ENCODE results near the gene ANO4.

The ANO4 gene

DNA sequence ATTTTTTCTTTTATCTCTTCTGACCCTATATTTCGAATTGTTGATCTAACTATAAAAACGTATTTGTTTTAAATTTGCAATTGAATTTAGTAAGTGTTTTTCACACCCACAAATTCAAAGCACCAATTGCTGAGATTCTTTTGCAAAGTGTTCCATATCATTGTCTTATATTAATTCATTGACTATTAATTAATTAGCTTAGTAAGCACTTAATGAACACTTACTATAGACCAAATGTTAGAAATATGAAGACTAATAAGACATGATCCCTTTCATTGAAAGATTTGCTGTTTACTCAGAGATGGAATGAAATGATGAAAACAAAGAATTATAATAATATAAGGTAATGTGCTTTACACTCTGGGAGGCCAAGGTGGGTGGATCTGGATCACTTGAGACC is 14.2 kb downstream of the ANO4 start:
- DNase-seq (ENCODE audit: low read depth) = no peak

DNA sequence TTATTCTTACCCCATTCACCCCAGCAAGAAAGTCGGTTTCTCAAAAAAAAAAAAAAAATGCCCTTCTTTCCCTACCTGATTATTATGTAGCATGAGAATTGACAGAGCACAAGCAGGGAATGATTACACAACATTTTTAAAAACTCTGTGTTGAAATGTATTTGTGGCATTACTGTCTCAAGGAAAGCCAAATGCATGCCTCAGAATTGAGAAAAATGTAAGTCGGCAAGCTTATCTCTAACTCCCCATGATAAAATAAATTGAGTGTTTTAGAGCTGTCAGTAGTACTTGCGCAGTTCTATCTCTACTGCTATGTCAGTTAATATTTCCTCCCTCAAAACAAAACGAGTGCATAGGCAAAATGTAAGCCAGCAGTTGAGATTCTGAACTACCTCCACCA is 25.7 kb downstream of the ANO4 start:
- DNase-seq (ENCODE audit: low read depth) = no peak

DNA sequence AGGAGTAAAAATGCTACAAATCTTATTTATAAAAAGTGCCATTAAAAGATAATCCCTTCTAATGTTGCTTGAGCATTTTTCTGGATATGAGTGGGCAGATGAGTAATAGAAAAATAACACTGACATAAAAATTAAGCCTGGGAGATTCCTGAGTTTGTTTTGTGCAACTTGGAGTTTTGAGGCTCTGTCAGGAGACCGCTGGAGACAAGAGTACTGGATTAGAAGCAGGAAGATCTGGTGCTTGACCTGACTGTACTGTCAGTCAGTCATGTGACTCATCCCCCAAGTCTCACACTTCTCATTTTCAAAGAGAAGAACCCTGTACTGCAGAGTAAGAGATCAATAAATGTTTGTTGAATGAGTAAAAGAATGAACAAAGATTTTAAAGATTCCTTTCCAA is 29.4 kb downstream of the ANO4 start:
- DNase-seq (ENCODE audit: low read depth) = no peak

DNA sequence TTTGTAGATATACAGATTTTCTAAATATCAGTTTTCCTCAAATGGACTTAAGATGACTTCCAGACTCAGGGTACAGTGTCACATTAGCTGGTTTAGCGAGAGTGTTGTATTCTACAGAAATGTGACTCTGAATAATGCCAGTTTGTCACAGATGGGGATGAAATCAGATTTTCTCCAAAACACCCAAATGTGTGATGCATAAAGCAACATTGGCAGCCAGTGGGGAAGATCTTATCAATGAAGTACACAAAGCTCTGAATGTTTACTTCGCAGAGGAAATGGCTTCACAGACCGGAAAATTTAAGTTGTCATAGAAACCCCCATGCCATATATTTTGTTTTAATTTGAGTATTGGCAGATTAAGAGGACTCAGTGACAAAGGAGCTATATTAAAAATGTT is 29.9 kb downstream of the ANO4 start:
- DNase-seq (ENCODE audit: low read depth) = no peak

DNA sequence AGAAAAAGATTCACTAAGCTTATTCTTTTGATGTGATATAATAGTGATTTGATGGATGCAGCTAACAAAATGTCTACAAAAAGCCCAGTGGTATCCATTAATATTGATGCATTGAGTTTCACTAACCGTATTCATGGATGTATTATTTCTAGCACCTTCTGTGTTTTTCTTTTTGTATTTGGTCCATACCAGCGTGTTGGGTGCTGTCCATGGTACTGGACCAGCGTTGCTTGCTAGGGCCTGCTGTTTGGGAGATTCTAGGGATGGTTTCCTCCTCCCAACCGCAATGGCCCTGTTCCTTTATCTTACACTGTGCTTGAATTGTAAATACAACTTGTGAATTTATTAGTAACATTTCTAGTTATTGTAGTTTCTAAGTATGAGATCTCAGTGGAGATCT is 31.7 kb downstream of the ANO4 start:
- no peak for DNase-seq (ENCODE audit: low read depth)

DNA sequence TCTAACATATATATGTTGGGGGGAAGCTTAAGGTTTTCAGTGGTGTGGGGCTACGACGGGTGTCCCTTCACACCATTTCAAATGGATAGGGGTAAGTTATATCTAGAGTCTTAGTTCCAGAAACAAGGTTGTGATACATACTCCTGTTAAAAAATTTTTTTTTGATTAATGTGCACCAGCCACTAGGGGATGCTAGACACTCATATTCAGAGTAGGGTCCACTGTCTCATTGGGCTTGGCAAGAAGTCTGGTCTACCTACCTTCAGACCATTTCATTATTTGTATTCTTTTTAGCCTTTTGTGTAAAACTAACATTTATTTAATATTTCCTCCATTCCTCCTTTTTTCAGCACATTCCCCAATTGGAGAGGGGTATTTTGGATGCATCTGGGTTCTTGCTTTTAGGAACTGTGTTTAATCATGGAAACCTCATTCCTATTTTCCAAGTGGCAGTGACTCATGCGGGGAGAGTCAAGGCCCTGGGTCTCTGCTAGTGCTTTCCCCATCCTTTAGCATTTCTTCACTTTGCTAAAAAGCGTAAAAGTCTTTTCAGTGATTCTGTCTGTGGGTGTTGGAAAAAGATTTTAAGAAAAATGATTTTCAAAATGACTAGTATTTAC is 33.4 kb downstream of the ANO4 start:
- DNase-seq (ENCODE audit: low read depth) = no peak

DNA sequence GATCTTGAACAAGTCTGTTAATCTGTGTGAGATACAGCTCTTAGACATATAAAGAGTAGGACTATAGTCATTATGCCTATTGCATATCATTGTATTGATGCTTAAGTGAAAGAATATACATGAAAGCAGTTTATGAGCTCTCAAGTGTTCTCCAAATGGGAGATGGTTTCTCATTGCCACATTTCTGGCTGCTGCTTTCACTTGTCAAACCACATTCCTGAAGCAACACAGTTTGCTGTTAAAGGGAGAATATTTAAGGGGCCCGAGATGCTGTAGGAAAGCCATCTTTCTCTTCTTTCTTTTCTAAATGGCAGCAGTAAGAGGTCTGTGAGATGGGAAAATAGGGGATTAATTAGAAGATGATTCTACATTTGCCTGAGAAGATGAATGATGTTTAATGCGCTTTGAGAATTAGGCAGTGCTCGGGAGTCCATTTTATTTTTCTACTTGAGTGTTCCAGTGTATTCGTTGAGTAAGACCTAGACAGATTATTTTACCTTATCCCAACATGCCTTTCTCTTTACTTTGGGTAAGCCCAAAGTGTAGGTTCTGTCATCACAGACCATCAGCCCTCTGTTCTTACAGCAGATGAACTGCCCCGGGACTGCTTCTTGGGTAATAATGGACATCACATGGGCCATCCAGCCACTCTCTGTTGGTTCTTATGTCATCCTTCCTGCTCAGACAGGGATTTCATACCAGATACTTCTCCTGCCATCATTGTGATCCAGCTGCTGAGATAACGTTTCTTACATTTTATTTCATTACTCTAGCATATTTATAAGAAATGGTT is 35.6 kb downstream of the ANO4 start:
- no peak for DNase-seq (ENCODE audit: low read depth)

DNA sequence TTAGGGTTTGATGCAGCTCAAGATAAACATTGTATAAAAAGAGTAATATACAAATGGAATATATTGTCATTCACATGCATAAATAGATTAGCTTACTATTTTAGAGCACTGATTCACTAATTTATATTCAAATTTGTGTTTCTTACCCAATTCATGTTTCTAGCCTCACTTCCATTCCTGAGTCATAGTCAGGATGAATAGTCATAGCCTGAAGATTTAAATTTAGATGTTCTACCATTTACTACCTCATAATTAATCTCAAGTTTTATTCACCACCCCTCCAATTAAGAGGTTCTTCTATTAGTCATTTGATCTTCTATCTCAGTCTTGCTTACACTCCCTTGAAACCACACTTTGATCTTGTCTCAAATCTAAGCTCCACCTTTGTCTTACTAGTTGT is 38.7 kb downstream of the ANO4 start:
- no peak for DNase-seq (ENCODE audit: low read depth)

DNA sequence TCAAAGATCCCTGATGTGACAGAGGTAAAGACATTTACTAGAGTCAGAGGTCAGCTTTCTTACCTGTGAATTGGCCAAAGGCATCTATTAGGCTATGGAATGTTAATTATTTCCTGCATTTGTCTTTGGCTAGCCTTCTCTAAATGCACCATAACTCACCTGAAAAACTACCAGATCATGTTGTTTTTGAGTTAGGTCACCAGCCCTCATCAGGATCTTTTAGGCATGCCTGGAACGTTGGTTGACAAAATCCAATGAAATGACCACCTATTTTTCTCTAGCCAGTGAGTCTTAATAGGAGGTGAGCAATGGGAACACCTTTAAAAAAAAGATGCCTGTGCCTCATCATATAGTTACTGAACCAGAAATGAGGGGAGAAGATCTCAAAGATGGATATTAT is 46.2 kb downstream of the ANO4 start:
- no peak for DNase-seq (ENCODE audit: low read depth)

DNA sequence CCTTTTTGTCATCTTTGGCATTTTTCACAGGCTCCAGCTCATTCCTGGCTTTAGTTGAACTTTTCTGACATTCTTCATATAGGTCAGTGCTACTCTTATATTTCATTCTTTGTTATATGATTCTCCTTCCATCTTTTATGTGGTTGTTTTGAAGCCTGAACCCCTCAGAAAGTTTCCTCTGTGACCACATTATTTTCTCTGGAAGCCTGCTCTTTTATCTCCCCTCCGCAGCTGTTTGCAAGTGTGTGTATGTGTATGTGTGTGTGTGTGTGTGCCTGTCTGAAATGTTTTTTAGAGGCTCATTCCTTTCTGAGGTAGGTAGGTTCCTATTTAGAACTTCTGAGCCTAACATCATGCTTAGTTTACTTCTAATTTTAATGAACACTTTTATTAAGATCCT is 47.6 kb downstream of the ANO4 start:
- DNase-seq (ENCODE audit: low read depth) = no peak

DNA sequence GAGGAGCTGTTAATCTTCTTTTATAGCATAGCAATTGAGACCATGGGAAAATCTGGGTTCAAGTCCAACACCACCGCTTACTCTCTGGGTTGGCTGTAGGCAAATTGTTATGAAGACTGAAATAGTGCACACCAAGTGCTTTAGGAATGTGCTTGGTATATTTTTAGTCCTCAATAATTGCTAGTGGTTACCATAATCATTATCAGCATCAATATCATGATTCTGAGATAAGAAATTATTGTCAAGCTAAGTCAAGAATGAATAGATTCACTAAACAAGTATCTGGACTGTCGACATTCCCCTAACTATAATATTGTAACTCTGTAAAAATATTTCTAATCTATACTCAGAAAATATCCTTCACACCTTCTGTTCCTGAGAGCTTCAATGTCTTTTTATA is 48.5 kb downstream of the ANO4 start:
- DNase-seq (ENCODE audit: low read depth) = no peak

DNA sequence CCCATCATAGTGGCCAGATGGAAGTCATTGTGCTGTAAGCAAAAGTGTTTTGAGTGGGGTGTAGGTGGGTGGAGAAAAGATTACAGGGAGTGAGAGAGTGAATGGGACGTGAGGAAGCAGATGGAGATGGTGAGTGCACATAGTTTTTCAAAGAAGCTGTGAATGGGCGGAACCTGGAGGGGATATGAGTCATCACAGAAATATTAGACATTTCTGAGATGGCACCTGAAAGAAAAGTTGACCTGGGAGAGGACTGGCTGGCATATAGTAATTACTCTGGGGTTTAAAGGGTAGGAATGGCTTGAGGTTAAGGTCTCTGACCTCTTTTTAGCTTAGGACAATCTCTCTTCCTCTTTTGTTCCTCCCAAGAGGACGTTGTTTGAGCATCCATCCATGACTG is 50.5 kb downstream of the ANO4 start:
- no peak for DNase-seq (ENCODE audit: low read depth)

DNA sequence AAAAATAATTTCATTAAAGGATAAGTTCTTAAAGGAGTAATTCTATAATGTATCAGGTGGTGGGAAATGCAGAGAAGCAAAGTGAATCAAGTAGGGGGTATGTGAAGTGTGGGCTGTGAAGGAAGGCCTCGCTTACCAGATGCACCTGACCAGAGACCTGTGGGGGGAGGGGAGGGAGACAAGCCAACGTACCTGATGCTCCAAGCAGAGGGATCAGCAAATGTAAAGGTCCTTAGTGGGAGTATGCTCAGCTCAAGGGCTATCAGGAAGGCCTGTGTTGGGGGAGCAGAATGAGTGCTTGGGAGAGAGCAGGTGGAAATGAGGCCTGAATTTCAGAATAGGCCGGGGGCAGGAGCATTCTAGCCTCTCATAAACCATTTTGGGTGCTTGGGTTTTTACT is 57.1 kb downstream of the ANO4 start:
- DNase-seq (ENCODE audit: low read depth) = no peak

DNA sequence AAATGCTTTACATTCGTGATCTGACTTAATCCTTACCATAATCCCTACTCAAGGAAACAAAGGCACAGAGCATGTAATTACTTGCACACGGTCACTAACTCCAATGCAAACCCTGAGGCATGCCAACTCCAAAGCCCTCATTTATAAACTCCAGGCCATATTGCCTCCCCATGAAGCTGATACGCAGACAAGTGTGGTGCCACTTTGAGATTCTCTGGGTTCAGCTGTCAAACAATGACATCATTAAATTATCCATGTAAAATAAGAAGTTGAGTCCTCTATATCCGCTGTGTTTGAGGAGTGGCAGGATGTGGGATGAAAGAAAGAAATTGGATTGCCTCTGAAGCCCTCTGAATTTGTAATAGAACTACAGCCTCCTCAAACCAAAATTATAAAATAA is 62.8 kb downstream of the ANO4 start:
- no peak for DNase-seq (ENCODE audit: low read depth)

DNA sequence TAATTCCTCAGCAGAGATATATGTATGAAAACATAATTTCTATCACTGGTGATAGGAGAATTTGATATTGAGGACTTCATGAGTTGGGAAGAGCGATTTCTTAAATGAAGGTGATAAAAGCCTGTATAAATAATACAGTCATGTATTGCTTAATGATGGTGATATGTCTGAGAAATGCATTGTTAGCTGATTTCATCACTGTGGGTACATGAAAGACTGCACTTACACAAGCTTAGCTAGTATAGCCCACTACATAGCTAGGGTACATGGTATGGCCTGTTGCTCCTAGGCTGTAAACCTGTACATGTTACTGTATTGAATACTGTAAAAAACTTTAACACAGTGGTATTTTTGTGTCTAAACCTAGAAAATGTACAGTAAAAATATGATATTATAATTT is 63.4 kb downstream of the ANO4 start:
- no peak for DNase-seq (ENCODE audit: low read depth)

DNA sequence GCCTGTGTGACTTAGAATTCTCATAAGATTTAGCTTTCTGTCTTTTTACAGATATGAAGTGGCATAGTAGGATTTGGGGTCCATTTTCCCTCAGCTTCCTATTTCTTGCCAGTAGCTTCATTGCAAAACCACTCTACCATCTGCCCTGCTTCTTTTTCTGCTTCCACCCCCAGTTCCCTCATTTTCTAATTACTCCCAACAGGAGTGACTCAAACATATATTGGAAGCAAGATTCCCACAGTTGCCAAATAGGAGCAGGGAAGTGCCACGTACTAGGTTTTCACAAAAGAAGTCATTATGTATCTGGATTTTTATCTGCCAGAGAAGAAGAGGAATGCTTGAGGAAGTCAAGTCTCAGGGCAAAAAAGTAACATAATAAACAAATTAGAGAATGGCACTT is 64.1 kb downstream of the ANO4 start:
- peak; percentile 20 for DNase-seq (ENCODE audit: low read depth)

DNA sequence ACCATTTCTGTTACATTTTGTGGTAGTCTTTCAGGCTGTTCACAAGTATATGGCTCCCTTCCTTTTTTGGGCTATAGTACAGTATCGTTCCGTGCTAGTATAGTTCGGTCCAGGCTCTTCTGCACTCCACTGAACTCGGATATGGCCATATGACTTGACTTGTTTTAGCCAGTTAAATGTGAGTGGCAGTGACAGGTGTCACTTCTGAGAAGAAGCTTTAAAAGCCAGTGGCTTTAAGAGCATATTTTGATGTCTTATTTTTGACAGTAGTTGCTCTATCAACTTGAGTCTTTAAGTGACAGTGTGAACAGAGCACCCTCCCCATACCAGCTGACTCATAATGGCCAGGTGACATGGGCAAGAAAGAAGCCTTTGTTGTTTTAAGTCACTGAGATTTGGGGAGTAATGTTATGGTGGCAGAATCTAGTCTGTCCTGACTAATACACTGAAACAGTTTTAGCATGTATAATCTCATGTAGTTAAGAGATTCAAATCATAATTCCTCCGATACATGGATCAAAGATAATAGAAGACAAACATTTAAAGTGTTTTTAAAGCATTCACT is 64.6 kb downstream of the ANO4 start:
- no peak for DNase-seq (ENCODE audit: low read depth)

DNA sequence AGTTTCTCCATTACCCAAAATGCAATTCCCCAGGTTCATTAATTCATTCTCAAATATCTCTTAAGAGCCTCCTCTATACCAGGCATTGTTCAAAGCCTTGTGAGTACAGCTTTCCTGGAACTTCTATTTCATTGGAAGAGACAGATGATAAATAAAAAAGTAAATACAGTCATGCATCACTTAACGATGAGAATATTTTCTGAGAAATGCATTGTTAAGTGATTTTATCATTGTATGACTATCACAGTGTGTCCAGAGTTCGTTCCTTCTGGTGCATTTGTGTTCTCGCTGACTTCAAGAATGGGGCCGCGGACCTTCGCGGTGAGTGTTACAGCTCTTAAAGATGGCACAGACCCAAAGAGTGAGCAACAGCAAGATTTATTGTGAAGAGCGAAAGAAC is 66.0 kb downstream of the ANO4 start:
- DNase-seq (ENCODE audit: low read depth) = no peak

DNA sequence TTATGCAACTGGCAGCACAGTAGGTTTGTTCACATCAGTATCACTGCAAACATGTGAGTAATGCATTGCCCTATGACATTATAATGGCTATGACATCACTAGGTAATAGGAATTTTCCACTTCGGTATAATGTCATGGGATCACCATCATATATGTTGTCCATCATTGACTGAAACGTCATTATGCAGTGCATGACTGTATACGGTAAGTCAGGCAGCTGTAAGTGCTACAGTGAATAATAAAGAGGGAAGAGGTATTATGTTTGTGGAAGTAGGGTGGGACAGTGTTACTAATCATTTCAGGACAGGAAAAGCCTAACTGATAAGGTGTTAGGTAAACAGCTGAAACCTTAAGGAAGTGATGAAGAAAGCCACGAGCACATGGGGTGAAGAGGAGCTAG is 68.1 kb downstream of the ANO4 start:
- no peak for DNase-seq (ENCODE audit: low read depth)

DNA sequence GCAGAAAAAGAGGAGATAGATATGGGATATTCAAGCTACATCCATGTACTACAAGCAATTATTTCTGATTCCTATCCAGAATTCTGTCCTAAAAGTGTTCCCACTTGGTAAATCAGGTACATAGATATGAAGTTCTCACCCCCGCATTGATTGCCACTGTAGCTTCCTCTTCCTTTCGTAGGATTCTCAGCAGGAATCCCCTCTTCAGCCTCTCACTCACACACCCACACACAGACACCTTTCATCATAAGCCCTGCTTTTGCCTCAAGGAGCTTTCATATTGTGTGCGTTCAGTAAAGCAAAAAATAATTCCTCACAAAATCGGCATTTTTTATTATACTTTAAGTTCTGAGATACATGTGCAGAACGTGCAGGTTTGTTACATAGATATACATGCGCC is 69.8 kb downstream of the ANO4 start:
- DNase-seq (ENCODE audit: low read depth) = no peak

DNA sequence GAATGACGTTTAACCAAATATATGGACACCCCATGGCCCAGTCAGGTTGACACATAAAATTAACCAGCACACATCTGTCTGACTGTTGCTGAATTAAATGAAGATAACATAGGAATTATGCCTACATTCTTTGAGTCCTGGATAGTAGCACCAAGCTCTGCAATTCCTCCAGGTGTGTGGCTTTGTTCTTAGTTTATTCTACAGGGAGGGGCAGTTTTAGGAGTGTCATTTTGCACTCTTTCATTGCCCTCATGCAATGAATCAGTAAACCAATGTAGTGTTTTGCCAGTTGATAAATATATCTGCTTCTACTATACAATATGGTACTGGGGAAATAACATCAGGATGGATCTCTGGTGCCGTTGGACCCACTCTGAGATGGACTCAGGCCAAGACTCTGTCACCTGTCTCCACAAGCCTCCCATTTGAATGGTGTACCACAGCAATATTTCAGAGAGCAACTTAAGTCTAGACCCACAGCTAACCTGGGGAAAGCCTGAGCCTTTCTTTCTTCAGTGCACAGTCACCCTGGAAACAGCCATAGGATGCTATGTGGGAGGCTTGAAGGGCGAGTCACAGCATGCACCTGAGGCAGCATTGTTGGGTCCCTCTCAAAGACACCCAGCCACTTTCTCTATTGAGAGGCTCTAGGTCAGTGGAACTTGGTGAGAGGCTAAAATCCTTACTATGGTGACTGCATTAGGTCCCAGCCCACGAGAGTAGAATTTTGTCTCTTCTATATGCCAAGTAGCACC is 73.2 kb downstream of the ANO4 start:
- DNase-seq (ENCODE audit: low read depth) = no peak

DNA sequence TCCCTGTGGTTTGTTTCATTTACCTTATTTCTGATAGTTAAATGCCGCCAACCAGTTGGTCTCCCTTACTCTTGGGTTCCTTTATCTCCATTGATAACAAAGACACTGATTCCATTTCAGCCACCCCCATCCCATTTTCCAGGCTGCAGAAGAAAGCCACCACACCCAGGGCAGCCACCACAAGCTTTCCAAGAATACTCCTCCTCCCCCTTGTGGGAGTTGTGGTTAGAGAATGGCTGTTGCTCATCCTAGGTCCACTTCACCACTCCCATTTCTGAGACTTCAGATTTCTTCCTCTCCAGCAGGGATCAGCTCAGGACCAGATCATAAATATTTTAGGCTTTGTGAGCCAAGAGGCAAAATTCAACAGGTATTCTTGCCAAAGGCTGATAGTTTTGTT is 73.9 kb downstream of the ANO4 start:
- DNase-seq (ENCODE audit: low read depth) = peak; percentile 14

DNA sequence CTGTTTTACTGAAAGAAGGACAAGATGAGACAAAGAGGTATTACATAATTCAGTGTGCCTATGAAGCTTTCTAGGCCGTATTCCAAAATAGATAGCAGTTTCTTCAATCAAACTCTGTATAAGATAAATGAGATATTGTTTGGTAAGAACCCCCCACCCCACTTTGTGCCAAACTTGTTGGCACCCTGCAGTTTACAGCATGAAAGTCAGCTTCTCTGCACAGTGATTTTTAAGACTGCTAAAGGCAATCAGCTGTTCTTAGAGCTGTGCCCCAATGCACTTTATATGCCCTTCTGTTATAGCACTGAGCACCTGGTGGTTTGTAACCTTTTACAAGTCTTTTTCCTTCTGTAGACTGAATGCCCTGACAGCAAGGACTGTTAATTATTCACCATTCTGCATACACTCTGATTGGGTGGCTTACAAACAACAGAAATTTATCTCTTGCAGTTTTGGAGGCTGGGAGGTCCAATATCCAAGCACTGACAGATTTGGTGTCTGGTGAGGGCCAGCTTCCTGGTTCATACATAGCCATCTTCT is 76.7 kb downstream of the ANO4 start:
- no peak for DNase-seq (ENCODE audit: low read depth)
